ENCODE results near the gene MMD2. TPM values are rescaled to one million over a fixed set of nuclear protein-coding genes. Genes with fewer than 3 reads are reported as not detected.

The MMD2 gene
- total RNA-seq, 4 donors from 2014 or later, result not detected

- DNase-seq (ENCODE audit: low spot score) (no peak), ATAC-seq (ENCODE audit: low FRiP score) (no peak)
- TF ChIP-seq CTCF (IDR thresholded peaks at IDR 0.05), result no peak
Observed at GRCh38 chr7:4861673-4862072, 97.3 kb downstream of the MMD2 start, which contains the start of gene PAPOLB. TSS of gene PAPOLB (minus strand) at chr7:4862030. CDS start at chr7:4861810, 220 bp downstream.

- TF ChIP-seq CTCF (IDR thresholded peaks at IDR 0.05), result no peak
- no peak for ATAC-seq (ENCODE audit: low FRiP score)
Observed at GRCh38 chr7:4861227-4861626, 97.8 kb downstream of the MMD2 start.

GRCh38 chr7:4857189-4857588 lies 101.8 kb downstream of the MMD2 start:
- ATAC-seq (ENCODE audit: low FRiP score) (no peak), DNase-seq (ENCODE audit: low spot score) (no peak)
- no peak for TF ChIP-seq CTCF (IDR thresholded peaks at IDR 0.05)

More at GRCh38 chr7:4861227-4861626, 97.8 kb downstream of the MMD2 start:
- no peak for DNase-seq (ENCODE audit: low spot score)

- ATAC-seq (ENCODE audit: low FRiP score), result no peak
- TF ChIP-seq CTCF (IDR thresholded peaks at IDR 0.05), result no peak
- DNase-seq (ENCODE audit: low spot score), result no peak
Observed at GRCh38 chr7:4856336-4857057, 102.5 kb downstream of the MMD2 start.

Small RNAs within 50 kb of the gene (small RNA-seq; reads per million reads assigned to genes)
- gene AC092032.1, result not detected

Other genes starting within 250 kb of the MMD2 start
- 10 to 100 TPM; 14.8 to 36.9 (median 28.1) TPM for gene AP5Z1, start 183.6 kb downstream of the MMD2 start, total RNA-seq
- gene PAPOLB, start 97.2 kb downstream of the MMD2 start, total RNA-seq, result 1 to 10 TPM in 1 of 4 donors, under 1 TPM in 3; 0.12 to 1.4 (median 0.31) TPM
- 10 to 100 TPM in 1 of 4 donors, 1 to 10 TPM in 3; 1.1 to 12.3 (median 4.4) TPM for gene RADIL, start 75.5 kb downstream of the MMD2 start, total RNA-seq
- 10 to 100 TPM in 1 of 4 donors, 1 to 10 TPM in 3; 6.7 to 14.8 (median 8.5) TPM for gene RBAK, start 86.7 kb upstream of the MMD2 start, total RNA-seq
- gene WIPI2, start 231.0 kb upstream of the MMD2 start, total RNA-seq, result 10 to 100 TPM; 46.5 to 70.3 (median 63.7) TPM